B cell (primary cell): Measurements from ENCODE around the gene PRDM5. TPM values are rescaled to one million over a fixed set of nuclear protein-coding genes. Genes with fewer than 3 reads are reported as not detected.

Experiments
- ATAC-seq: fragments of 200-7000 bp; cut with Tn5 transposase; one replicate; pipeline ENCODE4 v1.10.0; 2021; ENCODE audit warnings: low read depth, mild to moderate bottlenecking, moderate number of reproducible peaks, moderate library complexity
- CTCF ChIA-PET: fragments of 350-600 bp; sonication (Branson Sonifier 250); formaldehyde crosslinking; loops from one replicate; lab custom pipeline; 2021; ENCODE audit warnings: antibody characterized with exemption, inconsistent platforms; lab: Charles Lee
- POLR2A ChIA-PET: fragments of 350-600 bp; sonication (Branson Sonifier 250); formaldehyde crosslinking; loops from one replicate; lab custom pipeline; 2021; ENCODE audit warnings: antibody characterized with exemption; lab: Charles Lee
- DNase-seq: peaks from one replicate; pipeline ENCODE4 v3.0.0; 2013
- H2AFZ ChIP-seq: 2 replicates; pipeline ENCODE4 v1.6.1; 2012; ENCODE audit warnings: mild to moderate bottlenecking, low read depth, low read length; ENCODE audit not compliant: insufficient read depth, poor library complexity, severe bottlenecking
- H3K27ac ChIP-seq, 2 donors: 1 replicate in 1 of 2; 2 replicates in 1 of 2; pipeline ENCODE4 v1.5.1; 2012 to 2013; ENCODE audit warnings: low read length in 2 of 2, mild to moderate bottlenecking in 2 of 2, moderate library complexity in 1 of 2
- H3K27me3 ChIP-seq, 4 experiments: fragments of 200-600 bp in 1 of 4; sonication (generic) in 1 of 4; replicated peaks in 1 of 4; 1 replicate in 2 of 4; 2 replicates in 2 of 4; pipeline versions ENCODE4 v1.6.1 to v1.7.0; 2013 to 2016; ENCODE audit warnings: low read length in 3 of 4, mild to moderate bottlenecking in 2 of 4, mixed read lengths in 1 of 4, moderate library complexity in 1 of 4; ENCODE audit not compliant: insufficient read depth in 4 of 4, control insufficient read depth in 3 of 4; ENCODE audit errors: control extremely low read depth in 1 of 4
- H3K36me3 ChIP-seq, 2 experiments: replicated peaks in 1 of 2; 1 replicate in 1 of 2; 2 replicates in 1 of 2; pipeline versions ENCODE4 v1.6.1 to v1.7.1; 2013; ENCODE audit warnings: low read length in 1 of 2; ENCODE audit not compliant: insufficient read depth in 2 of 2, control insufficient read depth in 1 of 2; ENCODE audit errors: control extremely low read depth in 1 of 2, extremely low read depth in 1 of 2
- H3K4me1 ChIP-seq, 2 donors: fragments of 200-600 bp in 1 of 2; sonication (generic) in 1 of 2; 1 replicate in 1 of 2; 2 replicates in 1 of 2; pipeline versions ENCODE4 v1.5.1 to v1.6.1; 2013 to 2017; ENCODE audit warnings: low read length in 2 of 2; ENCODE audit not compliant: control insufficient read depth in 2 of 2, insufficient read depth in 2 of 2
- H3K4me2 ChIP-seq: replicated peaks from 2 replicates; pipeline ENCODE3; 2012; ENCODE audit warnings: mild to moderate bottlenecking, low read depth, low read length; ENCODE audit not compliant: poor library complexity, severe bottlenecking
- H3K4me3 ChIP-seq, 5 experiments: fragments of 200-600 bp in 1 of 5; sonication (generic) in 1 of 5; 1 replicate in 3 of 5; 2 replicates in 2 of 5; pipeline versions ENCODE4 v1.5.1 to v1.7.0; 2011 to 2016; ENCODE audit warnings: low read length in 4 of 5, mild to moderate bottlenecking in 4 of 5, low read depth in 2 of 5, control low read depth in 1 of 5, moderate library complexity in 1 of 5; ENCODE audit not compliant: insufficient read depth in 1 of 5; ENCODE audit errors: control extremely low read depth in 1 of 5, extremely low read depth in 1 of 5
- H3K79me2 ChIP-seq: fragments of 200-600 bp; sonication (generic); one replicate; pipeline ENCODE4 v1.6.0; 2016; ENCODE audit warnings: low read length; ENCODE audit not compliant: control insufficient read depth, insufficient read depth
- H3K9ac ChIP-seq: fragments of 200-600 bp; sonication (generic); 2 replicates; pipeline ENCODE4 v1.6.1; 2017; ENCODE audit warnings: mild to moderate bottlenecking, low read length, moderate library complexity
- H3K9me3 ChIP-seq, 3 donors: one replicate each; pipeline versions ENCODE4 v1.6.1 to v1.7.1; 2013; ENCODE audit warnings: low read length in 2 of 3; ENCODE audit not compliant: control insufficient read depth in 2 of 3, insufficient read depth in 1 of 3; ENCODE audit errors: control extremely low read depth in 1 of 3
- H4K20me1 ChIP-seq: 2 replicates; pipeline ENCODE4 v1.6.0; 2012; ENCODE audit warnings: mild to moderate bottlenecking, low read length; ENCODE audit not compliant: insufficient read depth, control insufficient read depth, poor library complexity, severe bottlenecking
- H3K27ac Mint-ChIP-seq: one replicate; pipeline ENCODE4 v1.8.0; 2021; ENCODE audit warnings: mixed read lengths
- H3K27me3 Mint-ChIP-seq: one replicate; pipeline ENCODE4 v1.8.0; 2021; ENCODE audit warnings: mixed read lengths
- H3K4me1 Mint-ChIP-seq: one replicate; pipeline ENCODE4 v1.8.0; 2021; ENCODE audit warnings: mixed read lengths
- H3K4me3 Mint-ChIP-seq: one replicate; pipeline ENCODE4 v1.8.0; 2021; ENCODE audit warnings: mixed read lengths
- H3K9me3 Mint-ChIP-seq: one replicate; pipeline ENCODE4 v1.8.0; 2022; ENCODE audit warnings: mixed read lengths; ENCODE audit not compliant: insufficient read depth
- CTCF ChIP-seq: fragments of 200-600 bp; IDR thresholded peaks from one replicate; pipeline ENCODE4 v1.8.0; 2022; ENCODE audit warnings: antibody characterized with exemption, mild to moderate bottlenecking
- EZH2 ChIP-seq: IDR thresholded peaks from 2 replicates; pipeline ENCODE4 v1.6.1; 2012; ENCODE audit warnings: borderline replicate concordance, low read depth, mild to moderate bottlenecking, moderate library complexity, low read length; ENCODE audit not compliant: insufficient read depth, poor library complexity, severe bottlenecking
- WGBS: methylation state at CpG from one replicate; pipeline ENCODE4 v1.1.5; 2013; ENCODE audit warnings: missing lambda C conversion rate; ENCODE audit not compliant: insufficient coverage; 5-methylcytosine and 5-hydroxymethylcytosine counted together
- intact Hi-C: fragments of 100-400 bp; cut with micrococcal nuclease; formaldehyde crosslinking; loops from one replicate; pipeline ENCODE4 v1.10.0; 2022
- polyA plus RNA-seq: library from polyadenylated mRNA; depleted of rRNA; stranded (reverse); fragments of >200 nt; gene quantifications from 2 replicates; pipeline ENCODE4 v1.2.3, GENCODE V29; 2012
- total RNA-seq, 2 donors: library from RNA; stranded (reverse); fragments of 120-200 nt in 1 of 2; gene quantifications; 1 replicate in 1 of 2; 2 replicates in 1 of 2; pipeline versions ENCODE4 v1.2.3 to v1.2.4, GENCODE V29; 2013 to 2022

PRDM5 gene
- total and polyA plus RNA-seq, 2 donors (not counting 1 experiment from before 2014, with no cell fraction given): not detected

GRCh38 chr4:120760047-120760446, 162.5 kb downstream of the PRDM5 start:
- no peak overlapping the region for H3K9ac ChIP-seq
- Mint-ChIP-seq H3K4me3 (no peak overlapping the region), H3K27ac (no peak overlapping the region), H3K27me3 (no peaks in the 10 kb centered on the region), H3K4me1 (no peaks in the 10 kb centered on the region), H3K9me3 (no peaks in the 10 kb centered on the region)
- no peaks in the 10 kb centered on the region for H4K20me1 ChIP-seq
- no peak for ATAC-seq
- no peaks in the 10 kb centered on the region for H3K36me3 ChIP-seq
- intact Hi-C loops: no loop called here
- H3K79me2 ChIP-seq: no peaks in the 10 kb centered on the region
- H3K4me1 ChIP-seq: no peaks in the 10 kb centered on the region
- TF ChIP-seq EZH2 (no peak), CTCF (no peak)
- WGBS: no CpG with 5 or more reads among the region's 2 CpGs
- DNase-seq: no peak
- no peak overlapping the region for H2AFZ ChIP-seq
- ChIA-PET CTCF (no interaction called here), POLR2A (no interaction called here)
- H3K4me2 ChIP-seq: no peak overlapping the region
- H3K9me3 ChIP-seq: no peaks in the 10 kb centered on the region
- H3K27ac ChIP-seq: no peak overlapping the region
- no peaks in the 10 kb centered on the region for H3K27me3 ChIP-seq
- H3K4me3 ChIP-seq: no peak overlapping the region

- no peak overlapping the region for H3K27ac ChIP-seq
- no peaks in the 10 kb centered on the region for H3K27me3 Mint-ChIP-seq
- no peak overlapping the region for H3K4me3 ChIP-seq
- H4K20me1 ChIP-seq: no peaks in the 10 kb centered on the region
- no peaks in the 10 kb centered on the region for H3K9me3 Mint-ChIP-seq
- no peaks in the 10 kb centered on the region for H3K4me1 ChIP-seq
- H3K27ac Mint-ChIP-seq: no peak overlapping the region
- ChIA-PET POLR2A (no interaction called here), CTCF (no interaction called here)
- H3K36me3 ChIP-seq: no peaks in the 10 kb centered on the region
- H3K9me3 ChIP-seq: peaks cover 0 to 3% (median 0%) of the 10 kb centered on the region in 3 donors
- no peak overlapping the region for H3K4me3 Mint-ChIP-seq
- H3K4me2 ChIP-seq: no peak overlapping the region
- TF ChIP-seq CTCF (no peak), EZH2 (no peak)
- H3K79me2 ChIP-seq: no peaks in the 10 kb centered on the region
- H3K4me1 Mint-ChIP-seq: no peaks in the 10 kb centered on the region
- DNase-seq (no peak), ATAC-seq (no peak)
- intact Hi-C loops: no loop called here
- no peak overlapping the region for H2AFZ ChIP-seq
- WGBS: no CpG with 5 or more reads among the region's 1 CpG
- H3K9ac ChIP-seq: no peak overlapping the region
- H3K27me3 ChIP-seq: no peaks in the 10 kb centered on the region
These were observed 166.7 kb downstream of the PRDM5 start for GRCh38 chr4:120755864-120756263.
